GM21360 (cell line): ENCODE measurements around the gene PRDM15.

Source experiments
- ATAC-seq: cut with Tn5 transposase; IDR thresholded peaks from one replicate; pipeline ENCODE4 v1.9.1; 2021; ENCODE audit warnings: mild to moderate bottlenecking, moderate library complexity; ENCODE audit not compliant: unreplicated experiment

Gene PRDM15

GRCh38 chr21:41846536-41846935, 32.6 kb downstream of the PRDM15 start:
- no peak for ATAC-seq

GRCh38 chr21:41846033-41846317, 33.2 kb downstream of the PRDM15 start:
- ATAC-seq, result no peak

GRCh38 chr21:41845310-41846032, 33.7 kb downstream of the PRDM15 start:
- no peak for ATAC-seq

GRCh38 chr21:41843584-41843983, 35.6 kb downstream of the PRDM15 start:
- no peak for ATAC-seq

- ATAC-seq, result no peak
These were observed 38.3 kb downstream of the PRDM15 start for GRCh38 chr21:41840880-41841279.

- ATAC-seq, result no peak
These were observed 39.6 kb downstream of the PRDM15 start for GRCh38 chr21:41839387-41840000.

GRCh38 chr21:41837756-41838297, 41.3 kb downstream of the PRDM15 start:
- no peak for ATAC-seq

GRCh38 chr21:41836166-41837015, 42.8 kb downstream of the PRDM15 start:
- no peak for ATAC-seq

GRCh38 chr21:41835711-41836154, 43.4 kb downstream of the PRDM15 start:
- ATAC-seq, result no peak

GRCh38 chr21:41834926-41835663, 44.0 kb downstream of the PRDM15 start:
- no peak for ATAC-seq

- ATAC-seq, result no peak
These were observed 44.8 kb downstream of the PRDM15 start for GRCh38 chr21:41834252-41834925.

GRCh38 chr21:41833497-41834115, 45.5 kb downstream of the PRDM15 start:
- ATAC-seq, result peak; percentile 48

GRCh38 chr21:41832596-41833496, 46.3 kb downstream of the PRDM15 start:
- ATAC-seq, result peak; percentile 44

GRCh38 chr21:41831866-41832595, 47.1 kb downstream of the PRDM15 start:
- no peak for ATAC-seq

- no peak for ATAC-seq
These were observed 47.7 kb downstream of the PRDM15 start for GRCh38 chr21:41831453-41831831.

- ATAC-seq, result no peak
These were observed 48.2 kb downstream of the PRDM15 start for GRCh38 chr21:41830764-41831452.

GRCh38 chr21:41830145-41830707, 48.9 kb downstream of the PRDM15 start:
- ATAC-seq, result no peak
